GM23338 (cell line): ENCODE data around the gene ATG2B. TPM values are rescaled to one million over a fixed set of nuclear protein-coding genes. Genes with fewer than 3 reads are reported as not detected.

ENCODE experiments used
- ATAC-seq: fragments of 200-7000 bp; cut with Tn5 transposase; 3 replicates; pipeline ENCODE4 v1.9.1; 2020
- DNase-seq: peaks from one replicate; pipeline ENCODE4 v3.0.0-alpha.2; 2015; ENCODE audit warnings: low spot score
- H2AFZ ChIP-seq: fragments of 200-600 bp; sonication (generic); 2 replicates; pipeline ENCODE4 v1.8.0; 2016; ENCODE audit warnings: antibody characterized with exemption, mild to moderate bottlenecking, moderate library complexity
- H3F3A ChIP-seq: fragments of 200-600 bp; sonication (generic); replicated peaks from 2 replicates; pipeline ENCODE4 v1.8.0; 2017; ENCODE audit warnings: antibody characterized with exemption, mixed run types, low read depth
- H3K27ac ChIP-seq: fragments of 200-600 bp; sonication (generic); 2 replicates; pipeline ENCODE4 v1.6.1; 2016; ENCODE audit warnings: low read depth
- H3K27me3 ChIP-seq: fragments of 200-600 bp; sonication (generic); 2 replicates; pipeline ENCODE4 v1.8.0; 2016; ENCODE audit warnings: mild to moderate bottlenecking, mixed run types, moderate library complexity; ENCODE audit not compliant: insufficient read depth
- H3K36me3 ChIP-seq: fragments of 200-600 bp; sonication (generic); 2 replicates; pipeline ENCODE4 v1.8.0; 2016; ENCODE audit warnings: mild to moderate bottlenecking; ENCODE audit not compliant: insufficient read depth
- H3K4me1 ChIP-seq: fragments of 200-600 bp; sonication (generic); 2 replicates; pipeline ENCODE4 v1.8.0; 2016; ENCODE audit warnings: mild to moderate bottlenecking, moderate library complexity; ENCODE audit not compliant: insufficient read depth
- H3K4me2 ChIP-seq: fragments of 200-600 bp; sonication (generic); 2 replicates; pipeline ENCODE4 v1.7.1; 2017; ENCODE audit warnings: mixed run types
- H3K4me3 ChIP-seq: fragments of 200-600 bp; sonication (generic); 2 replicates; pipeline ENCODE4 v1.6.1; 2016; ENCODE audit warnings: mixed run types
- H3K79me2 ChIP-seq: fragments of 200-600 bp; sonication (generic); replicated peaks from 2 replicates; pipeline ENCODE4 v1.8.0; 2017; ENCODE audit warnings: mild to moderate bottlenecking; ENCODE audit not compliant: insufficient read depth
- H3K9me2 ChIP-seq: fragments of 200-600 bp; sonication (generic); 2 replicates; pipeline ENCODE4 v1.8.0; 2017; ENCODE audit not compliant: insufficient read depth
- H4K20me1 ChIP-seq: fragments of 200-600 bp; sonication (generic); replicated peaks from 2 replicates; pipeline ENCODE4 v1.8.0; 2017; ENCODE audit warnings: mild to moderate bottlenecking; ENCODE audit not compliant: insufficient read depth
- H3K27ac Mint-ChIP-seq: 2 replicates; pipeline ENCODE4 v1.8.0; 2020; ENCODE audit warnings: inconsistent platforms, mild to moderate bottlenecking, moderate library complexity, mixed read lengths
- H3K27me3 Mint-ChIP-seq: 3 replicates; pipeline ENCODE4 v1.8.0; 2022; ENCODE audit warnings: low read depth, mild to moderate bottlenecking, moderate library complexity, mixed read lengths, inconsistent platforms; ENCODE audit not compliant: insufficient read depth, poor library complexity
- H3K36me3 Mint-ChIP-seq: 3 replicates; pipeline ENCODE4 v1.8.0; 2021; ENCODE audit warnings: low read depth, mild to moderate bottlenecking, inconsistent platforms, moderate library complexity, mixed read lengths
- H3K4me1 Mint-ChIP-seq: 3 replicates; pipeline ENCODE4 v1.8.0; 2020; ENCODE audit warnings: mild to moderate bottlenecking, inconsistent platforms, mixed read lengths
- H3K4me3 Mint-ChIP-seq: 3 replicates; pipeline ENCODE4 v1.8.0; 2021; ENCODE audit warnings: moderate library complexity, mild to moderate bottlenecking, inconsistent platforms, mixed read lengths
- H3K9me3 Mint-ChIP-seq: 3 replicates; pipeline ENCODE4 v1.8.0; 2020; ENCODE audit warnings: moderate library complexity, mild to moderate bottlenecking, inconsistent platforms, mixed read lengths
- CREB1 ChIP-seq: fragments of 250-450 bp; sonication (Bioruptor Pico); IDR thresholded peaks from 2 replicates; pipeline ENCODE4 v1.5.0; 2020; ENCODE audit warnings: low read depth, mild to moderate bottlenecking, moderate library complexity
- EZH2 ChIP-seq: fragments of 200-600 bp; sonication (generic); IDR thresholded peaks from one replicate; pipeline ENCODE4 v1.8.0; 2017; ENCODE audit warnings: antibody characterized with exemption, mild to moderate bottlenecking, low read depth; ENCODE audit not compliant: unreplicated experiment
- EZH2phosphoT487 ChIP-seq: fragments of 200-600 bp; sonication (generic); IDR thresholded peaks from one replicate; pipeline ENCODE4 v1.8.1; 2018; ENCODE audit warnings: antibody characterized with exemption; ENCODE audit not compliant: unreplicated experiment
- JUNB ChIP-seq: IDR thresholded peaks from one replicate; pipeline ENCODE4 v1.6.1; 2016; ENCODE audit warnings: antibody characterized with exemption; ENCODE audit not compliant: unreplicated experiment
- NANOG ChIP-seq: IDR thresholded peaks from 2 replicates; pipeline ENCODE4 v1.6.1; 2016; ENCODE audit warnings: antibody characterized with exemption, borderline replicate concordance
- STAT1 ChIP-seq: IDR thresholded peaks from one replicate; pipeline ENCODE4 v1.6.1; 2016; ENCODE audit warnings: antibody characterized with exemption; ENCODE audit not compliant: unreplicated experiment
- ZNF114 ChIP-seq: fragments of 250-450 bp; sonication (Bioruptor Pico); IDR thresholded peaks from 2 replicates; pipeline ENCODE4 v1.5.0; 2020; ENCODE audit warnings: mild to moderate bottlenecking, moderate library complexity
- ZNF331 ChIP-seq: fragments of 250-450 bp; sonication (Bioruptor Pico); IDR thresholded peaks from 2 replicates; pipeline ENCODE4 v1.5.0; 2020; ENCODE audit warnings: low read depth, mild to moderate bottlenecking, moderate library complexity
- polyA plus RNA-seq: library from polyadenylated mRNA; unstranded; fragments of >200 nt; fragmentation: Nextera tagmentation; extraction: Ambion mirVana; gene quantifications from 2 replicates; pipeline ENCODE4 v1.2.1, GENCODE V29; 2016
- total RNA-seq: library from RNA; depleted of rRNA; stranded (reverse); fragments of >200 nt; shearing (Covaris generic); gene quantifications from 2 replicates; pipeline ENCODE4 v1.2.3, GENCODE V29; 2014
- TF ChIP-seq, protein P1 (sequence below), 2 experiments: fragments of 200-600 bp in 1 of 2; sonication (generic) in 1 of 2; conservative IDR thresholded peaks; 2 replicates each; pipeline versions ENCODE4 v1.5.1 to v1.6.1; 2016 to 2017; ENCODE audit warnings: antibody characterized with exemption in 2 of 2, low read depth in 2 of 2, mild to moderate bottlenecking in 2 of 2, moderate library complexity in 1 of 2
- TF ChIP-seq, protein P2 (sequence below): fragments of 250-450 bp; sonication (Bioruptor Pico); IDR thresholded peaks from 2 replicates; pipeline ENCODE4 v1.5.0; 2020; ENCODE audit warnings: mild to moderate bottlenecking, moderate library complexity

The ATG2B gene
- total and polyA plus RNA-seq, 2 experiments from 2014 or later: 3.8 to 15.4 TPM

DNA sequence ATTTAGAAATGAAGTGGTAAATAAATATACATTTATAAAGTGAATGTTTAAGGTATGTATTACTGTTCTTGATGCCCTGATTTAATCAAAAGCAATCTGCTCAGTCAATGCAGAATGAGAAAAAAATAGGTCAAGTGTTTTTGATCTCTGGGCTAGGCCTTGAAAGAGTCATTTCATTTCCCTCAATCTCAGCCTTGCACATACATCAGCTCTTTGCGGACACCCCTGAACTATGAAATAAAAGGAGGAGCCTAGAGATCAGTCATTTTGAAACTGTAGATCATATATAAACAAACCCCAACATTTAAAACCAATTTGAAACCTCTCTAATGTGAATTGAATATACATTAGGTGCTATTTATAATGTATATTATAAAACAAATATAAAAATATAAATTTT, 42.5 kb downstream of the ATG2B start:
- H3K9me2 ChIP-seq: no peaks in the 10 kb centered on the region
- Mint-ChIP-seq H3K4me3 (no peak overlapping the region), H3K9me3 (no peaks in the 10 kb centered on the region), H3K4me1 (peaks cover 6% of the 10 kb centered on the region; the same call in 2 of the 3 replicates), H3K27me3 (no peaks in the 10 kb centered on the region), H3K27ac (no peak overlapping the region), H3K36me3 (peaks cover 25% of the 10 kb centered on the region)
- H4K20me1 ChIP-seq: no peaks in the 10 kb centered on the region
- no peaks in the 10 kb centered on the region for H3K4me1 ChIP-seq
- H2AFZ ChIP-seq: no peak overlapping the region
- H3K4me3 ChIP-seq: no peak overlapping the region
- no peaks in the 10 kb centered on the region for H3K79me2 ChIP-seq
- TF ChIP-seq EZH2 (no peak), STAT1 (no peak), NANOG (no peak)
- no peak overlapping the region for H3K4me2 ChIP-seq
- DNase-seq (no peak), ATAC-seq (no peak)
- H3F3A ChIP-seq: no peaks in the 10 kb centered on the region
- no peak overlapping the region for H3K27ac ChIP-seq
- H3K36me3 ChIP-seq: peaks cover 8% of the 10 kb centered on the region; the same call in 1 of the 2 replicates
- H3K27me3 ChIP-seq: no peaks in the 10 kb centered on the region

DNA sequence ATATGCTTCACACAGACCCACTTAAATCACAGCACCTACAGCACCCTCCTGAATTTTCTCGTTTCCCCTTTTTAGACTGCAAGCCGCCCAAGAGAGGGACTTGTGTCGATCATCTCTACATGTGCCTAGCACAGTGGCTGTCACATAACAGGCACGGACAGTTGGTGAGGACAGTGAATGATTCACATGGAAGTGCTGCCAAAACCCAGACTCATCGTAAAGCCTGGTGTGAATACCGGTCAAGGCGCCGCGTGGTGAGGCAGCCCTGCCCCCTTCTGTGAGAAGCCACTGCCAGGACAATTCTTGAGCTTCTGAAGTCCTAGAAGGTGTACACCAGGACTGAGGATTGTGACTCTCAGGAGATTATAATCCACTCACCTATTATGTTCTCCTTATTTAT, 44.3 kb downstream of the ATG2B start:
- H3K9me2 ChIP-seq: no peaks in the 10 kb centered on the region
- H3K27me3 ChIP-seq: no peaks in the 10 kb centered on the region
- H3K27ac ChIP-seq: no peak overlapping the region
- H3K36me3 Mint-ChIP-seq: peaks cover 22% of the 10 kb centered on the region
- no peak overlapping the region for H3K4me3 Mint-ChIP-seq
- no peaks in the 10 kb centered on the region for H3K79me2 ChIP-seq
- no peaks in the 10 kb centered on the region for H3K4me1 ChIP-seq
- no peaks in the 10 kb centered on the region for H3K4me1 Mint-ChIP-seq
- H3K27ac Mint-ChIP-seq: no peak overlapping the region
- no peaks in the 10 kb centered on the region for H3F3A ChIP-seq
- no peaks in the 10 kb centered on the region for H4K20me1 ChIP-seq
- no peak for TF ChIP-seq CREB1 (CRISPR knock-in tag)
- no peak for TF ChIP-seq ZNF114 (CRISPR knock-in tag)
- TF ChIP-seq NANOG: no peak
- no peak for TF ChIP-seq EZH2
- TF ChIP-seq EZH2phosphoT487: no peak
- no peak for TF ChIP-seq ZNF331 (CRISPR knock-in tag)
- TF ChIP-seq, protein P1, sequence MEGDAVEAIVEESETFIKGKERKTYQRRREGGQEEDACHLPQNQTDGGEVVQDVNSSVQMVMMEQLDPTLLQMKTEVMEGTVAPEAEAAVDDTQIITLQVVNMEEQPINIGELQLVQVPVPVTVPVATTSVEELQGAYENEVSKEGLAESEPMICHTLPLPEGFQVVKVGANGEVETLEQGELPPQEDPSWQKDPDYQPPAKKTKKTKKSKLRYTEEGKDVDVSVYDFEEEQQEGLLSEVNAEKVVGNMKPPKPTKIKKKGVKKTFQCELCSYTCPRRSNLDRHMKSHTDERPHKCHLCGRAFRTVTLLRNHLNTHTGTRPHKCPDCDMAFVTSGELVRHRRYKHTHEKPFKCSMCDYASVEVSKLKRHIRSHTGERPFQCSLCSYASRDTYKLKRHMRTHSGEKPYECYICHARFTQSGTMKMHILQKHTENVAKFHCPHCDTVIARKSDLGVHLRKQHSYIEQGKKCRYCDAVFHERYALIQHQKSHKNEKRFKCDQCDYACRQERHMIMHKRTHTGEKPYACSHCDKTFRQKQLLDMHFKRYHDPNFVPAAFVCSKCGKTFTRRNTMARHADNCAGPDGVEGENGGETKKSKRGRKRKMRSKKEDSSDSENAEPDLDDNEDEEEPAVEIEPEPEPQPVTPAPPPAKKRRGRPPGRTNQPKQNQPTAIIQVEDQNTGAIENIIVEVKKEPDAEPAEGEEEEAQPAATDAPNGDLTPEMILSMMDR (conservative IDR thresholded peaks at IDR 0.05; ENCODE audit: low read depth in 2 of 2): no peak
- no peak for TF ChIP-seq STAT1
- TF ChIP-seq, protein P2, sequence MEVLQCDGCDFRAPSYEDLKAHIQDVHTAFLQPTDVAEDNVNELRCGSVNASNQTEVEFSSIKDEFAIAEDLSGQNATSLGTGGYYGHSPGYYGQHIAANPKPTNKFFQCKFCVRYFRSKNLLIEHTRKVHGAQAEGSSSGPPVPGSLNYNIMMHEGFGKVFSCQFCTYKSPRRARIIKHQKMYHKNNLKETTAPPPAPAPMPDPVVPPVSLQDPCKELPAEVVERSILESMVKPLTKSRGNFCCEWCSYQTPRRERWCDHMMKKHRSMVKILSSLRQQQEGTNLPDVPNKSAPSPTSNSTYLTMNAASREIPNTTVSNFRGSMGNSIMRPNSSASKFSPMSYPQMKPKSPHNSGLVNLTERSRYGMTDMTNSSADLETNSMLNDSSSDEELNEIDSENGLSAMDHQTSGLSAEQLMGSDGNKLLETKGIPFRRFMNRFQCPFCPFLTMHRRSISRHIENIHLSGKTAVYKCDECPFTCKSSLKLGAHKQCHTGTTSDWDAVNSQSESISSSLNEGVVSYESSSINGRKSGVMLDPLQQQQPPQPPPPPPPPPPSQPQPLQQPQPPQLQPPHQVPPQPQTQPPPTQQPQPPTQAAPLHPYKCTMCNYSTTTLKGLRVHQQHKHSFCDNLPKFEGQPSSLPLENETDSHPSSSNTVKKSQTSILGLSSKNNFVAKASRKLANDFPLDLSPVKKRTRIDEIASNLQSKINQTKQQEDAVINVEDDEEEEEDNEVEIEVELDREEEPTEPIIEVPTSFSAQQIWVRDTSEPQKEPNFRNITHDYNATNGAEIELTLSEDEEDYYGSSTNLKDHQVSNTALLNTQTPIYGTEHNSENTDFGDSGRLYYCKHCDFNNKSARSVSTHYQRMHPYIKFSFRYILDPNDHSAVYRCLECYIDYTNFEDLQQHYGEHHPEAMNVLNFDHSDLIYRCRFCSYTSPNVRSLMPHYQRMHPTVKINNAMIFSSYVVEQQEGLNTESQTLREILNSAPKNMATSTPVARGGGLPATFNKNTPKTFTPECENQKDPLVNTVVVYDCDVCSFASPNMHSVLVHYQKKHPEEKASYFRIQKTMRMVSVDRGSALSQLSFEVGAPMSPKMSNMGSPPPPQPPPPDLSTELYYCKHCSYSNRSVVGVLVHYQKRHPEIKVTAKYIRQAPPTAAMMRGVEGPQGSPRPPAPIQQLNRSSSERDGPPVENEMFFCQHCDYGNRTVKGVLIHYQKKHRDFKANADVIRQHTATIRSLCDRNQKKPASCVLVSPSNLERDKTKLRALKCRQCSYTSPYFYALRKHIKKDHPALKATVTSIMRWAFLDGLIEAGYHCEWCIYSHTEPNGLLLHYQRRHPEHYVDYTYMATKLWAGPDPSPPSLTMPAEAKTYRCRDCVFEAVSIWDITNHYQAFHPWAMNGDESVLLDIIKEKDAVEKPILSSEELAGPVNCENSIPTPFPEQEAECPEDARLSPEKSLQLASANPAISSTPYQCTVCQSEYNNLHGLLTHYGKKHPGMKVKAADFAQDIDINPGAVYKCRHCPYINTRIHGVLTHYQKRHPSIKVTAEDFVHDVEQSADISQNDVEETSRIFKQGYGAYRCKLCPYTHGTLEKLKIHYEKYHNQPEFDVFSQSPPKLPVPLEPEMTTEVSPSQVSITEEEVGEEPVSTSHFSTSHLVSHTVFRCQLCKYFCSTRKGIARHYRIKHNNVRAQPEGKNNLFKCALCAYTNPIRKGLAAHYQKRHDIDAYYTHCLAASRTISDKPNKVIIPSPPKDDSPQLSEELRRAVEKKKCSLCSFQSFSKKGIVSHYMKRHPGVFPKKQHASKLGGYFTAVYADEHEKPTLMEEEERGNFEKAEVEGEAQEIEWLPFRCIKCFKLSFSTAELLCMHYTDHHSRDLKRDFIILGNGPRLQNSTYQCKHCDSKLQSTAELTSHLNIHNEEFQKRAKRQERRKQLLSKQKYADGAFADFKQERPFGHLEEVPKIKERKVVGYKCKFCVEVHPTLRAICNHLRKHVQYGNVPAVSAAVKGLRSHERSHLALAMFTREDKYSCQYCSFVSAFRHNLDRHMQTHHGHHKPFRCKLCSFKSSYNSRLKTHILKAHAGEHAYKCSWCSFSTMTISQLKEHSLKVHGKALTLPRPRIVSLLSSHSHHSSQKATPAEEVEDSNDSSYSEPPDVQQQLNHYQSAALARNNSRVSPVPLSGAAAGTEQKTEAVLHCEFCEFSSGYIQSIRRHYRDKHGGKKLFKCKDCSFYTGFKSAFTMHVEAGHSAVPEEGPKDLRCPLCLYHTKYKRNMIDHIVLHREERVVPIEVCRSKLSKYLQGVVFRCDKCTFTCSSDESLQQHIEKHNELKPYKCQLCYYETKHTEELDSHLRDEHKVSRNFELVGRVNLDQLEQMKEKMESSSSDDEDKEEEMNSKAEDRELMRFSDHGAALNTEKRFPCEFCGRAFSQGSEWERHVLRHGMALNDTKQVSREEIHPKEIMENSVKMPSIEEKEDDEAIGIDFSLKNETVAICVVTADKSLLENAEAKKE (CRISPR knock-in tag): no peak
- no peak for TF ChIP-seq JUNB
- peaks cover 11% of the 10 kb centered on the region; the same call in 1 of the 2 replicates for H3K36me3 ChIP-seq
- no peak overlapping the region for H3K4me3 ChIP-seq
- DNase-seq (no peak), ATAC-seq (no peak)
- H3K4me2 ChIP-seq: no peak overlapping the region
- no peak overlapping the region for H2AFZ ChIP-seq
- H3K9me3 Mint-ChIP-seq: no peaks in the 10 kb centered on the region
- H3K27me3 Mint-ChIP-seq: no peaks in the 10 kb centered on the region
